Neuronal stem cell (in vitro differentiated cells): ENCODE measurements around the gene TTC23.

Source experiments
- DNase-seq: peaks from one replicate; pipeline ENCODE4 v3.0.0-alpha.2; 2013; ENCODE audit warnings: low spot score
- H2AFZ ChIP-seq: one replicate; pipeline ENCODE4 v1.6.1; 2013; ENCODE audit warnings: mild to moderate bottlenecking, low read length, inconsistent platforms
- H2AK5ac ChIP-seq: 2 replicates; pipeline ENCODE4 v1.6.1; 2013; ENCODE audit warnings: low read depth, mild to moderate bottlenecking, inconsistent platforms, low read length, moderate library complexity, mixed read lengths
- H2BK120ac ChIP-seq: 2 replicates; pipeline ENCODE4 v1.6.1; 2013; ENCODE audit warnings: low read depth, mild to moderate bottlenecking, inconsistent platforms, low read length, moderate library complexity, mixed read lengths
- H2BK12ac ChIP-seq: one replicate; pipeline ENCODE4 v1.6.1; 2013; ENCODE audit warnings: low read length, inconsistent platforms
- H2BK15ac ChIP-seq: 2 replicates; pipeline ENCODE4 v1.6.1; 2013; ENCODE audit warnings: mild to moderate bottlenecking, low read length, inconsistent platforms, mixed read lengths
- H2BK5ac ChIP-seq: one replicate; pipeline ENCODE4 v1.6.1; 2013; ENCODE audit warnings: inconsistent platforms, mild to moderate bottlenecking, low read length, moderate library complexity
- H3K14ac ChIP-seq: one replicate; pipeline ENCODE4 v1.6.1; 2013; ENCODE audit warnings: low read length, inconsistent platforms
- H3K18ac ChIP-seq: 2 replicates; pipeline ENCODE4 v1.6.1; 2013; ENCODE audit warnings: low read length, inconsistent platforms
- H3K23ac ChIP-seq: 2 replicates; pipeline ENCODE4 v1.6.1; 2013; ENCODE audit warnings: low read depth, mild to moderate bottlenecking, mixed read lengths, low read length, inconsistent platforms; ENCODE audit not compliant: poor library complexity
- H3K27ac ChIP-seq: replicated peaks from 3 replicates; pipeline ENCODE4 v1.5.1; 2013; ENCODE audit warnings: low read length, inconsistent platforms
- H3K27me3 ChIP-seq, 3 experiments: 2 replicates each; pipeline ENCODE4 v1.6.1; 2013; ENCODE audit warnings: low read length in 3 of 3, mild to moderate bottlenecking in 2 of 3, inconsistent platforms in 1 of 3, low read depth in 1 of 3, mixed read lengths in 1 of 3, moderate library complexity in 1 of 3; ENCODE audit not compliant: control insufficient read depth in 3 of 3, insufficient read depth in 3 of 3
- H3K36me3 ChIP-seq, 2 donors: replicated peaks in 1 of 2; 2 replicates each; pipeline ENCODE4 v1.6.1; 2013; ENCODE audit warnings: low read length in 2 of 2; ENCODE audit not compliant: control insufficient read depth in 2 of 2, insufficient read depth in 2 of 2
- H3K4ac ChIP-seq: 2 replicates; pipeline ENCODE4 v1.6.1; 2013; ENCODE audit warnings: inconsistent platforms, mild to moderate bottlenecking, low read length, moderate library complexity
- H3K4me1 ChIP-seq, 2 donors: 1 replicate in 1 of 2; 2 replicates in 1 of 2; pipeline ENCODE4 v1.6.1; 2013; ENCODE audit warnings: low read length in 2 of 2, low read depth in 1 of 2; ENCODE audit not compliant: control insufficient read depth in 2 of 2, insufficient read depth in 1 of 2
- H3K4me2 ChIP-seq: one replicate; pipeline ENCODE4 v1.6.1; 2013; ENCODE audit warnings: mild to moderate bottlenecking, low read length, inconsistent platforms; ENCODE audit not compliant: insufficient read depth, poor library complexity, severe bottlenecking
- H3K4me3 ChIP-seq, 2 donors: 2 replicates each; pipeline ENCODE4 v1.5.1; 2013; ENCODE audit warnings: low read length in 2 of 2, mild to moderate bottlenecking in 2 of 2, inconsistent platforms in 1 of 2, moderate library complexity in 1 of 2
- H3K79me1 ChIP-seq: one replicate; pipeline ENCODE4 v1.6.1; 2013; ENCODE audit warnings: low read depth, mild to moderate bottlenecking, inconsistent platforms, low read length, moderate library complexity
- H3K9ac ChIP-seq: one replicate; pipeline ENCODE4 v1.6.1; 2013; ENCODE audit warnings: mild to moderate bottlenecking, low read depth, low read length, inconsistent platforms; ENCODE audit not compliant: poor library complexity
- H3K9me3 ChIP-seq, 2 donors: replicated peaks in 1 of 2; 2 replicates each; pipeline versions ENCODE3 to v1.6.1; 2013; ENCODE audit warnings: low read length in 2 of 2, mild to moderate bottlenecking in 2 of 2, inconsistent platforms in 1 of 2, low read depth in 1 of 2, mixed read lengths in 1 of 2, moderate library complexity in 1 of 2; ENCODE audit not compliant: control insufficient read depth in 2 of 2, insufficient read depth in 1 of 2
- H4K8ac ChIP-seq: one replicate; pipeline ENCODE4 v1.6.1; 2013; ENCODE audit warnings: low read depth, mild to moderate bottlenecking, inconsistent platforms, low read length, moderate library complexity
- H4K91ac ChIP-seq: one replicate; pipeline ENCODE4 v1.6.1; 2013; ENCODE audit warnings: low read length, low read depth, mild to moderate bottlenecking, inconsistent platforms; ENCODE audit not compliant: poor library complexity
- WGBS, 2 donors: extraction: QIAGEN DNeasy Blood & Tissue Kit; methylation state at CpG; one replicate each; pipeline ENCODE4 v1.1.7; 2013; ENCODE audit warnings: missing lambda C conversion rate in 2 of 2, mixed read lengths in 1 of 2; ENCODE audit not compliant: insufficient read length in 2 of 2, insufficient replicate concordance in 1 of 2; ENCODE audit errors: extremely low coverage in 2 of 2; 5-methylcytosine and 5-hydroxymethylcytosine counted together

TTC23 gene

GRCh38 chr15:99123713-99124451, 125.5 kb downstream of the TTC23 start:
- Histone ChIP-seq H2AFZ (peak overlapping the region; percentile 84), H4K8ac (no peak overlapping the region), H2BK5ac (peak overlapping the region; percentile 54), H3K4me1 (peaks cover 24 to 32% of the 10 kb centered on the region in 2 donors), H3K27me3 (no peaks in the 10 kb centered on the region), H3K4me2 (peak overlapping the region; percentile 13), H2BK12ac (no peak overlapping the region), H3K36me3 (peaks cover 1 to 32% of the 10 kb centered on the region in 2 donors), H3K23ac (no peak overlapping the region), H2BK15ac (no peak overlapping the region), H2BK120ac (peak overlapping the region; percentile 10), H3K4me3 (no peak overlapping the region), H2AK5ac (peak overlapping the region; percentile 70), H3K4ac (no peak overlapping the region), H3K27ac (peak overlapping the region; percentile 80), H3K9me3 (no peaks in the 10 kb centered on the region), H3K9ac (no peak overlapping the region), H3K18ac (peak overlapping the region; percentile 93), H4K91ac (no peak overlapping the region), H3K14ac (no peak overlapping the region), H3K79me1 (no peaks in the 10 kb centered on the region)
- WGBS, 2 donors: no CpG with 5 or more reads among the region's 20 CpGs
- peak; percentile 63 for DNase-seq

- peak overlapping the region; percentile 93 for H3K18ac ChIP-seq
- peak overlapping the region; percentile 64 for H2BK12ac ChIP-seq
- no peaks in the 10 kb centered on the region for H3K27me3 ChIP-seq
- H3K9me3 ChIP-seq: no peaks in the 10 kb centered on the region
- peak overlapping the region; percentile 70 for H2AK5ac ChIP-seq
- H3K4ac ChIP-seq: no peak overlapping the region
- DNase-seq: no peak
- H3K23ac ChIP-seq: no peak overlapping the region
- H3K36me3 ChIP-seq: peaks cover 0 to 31% of the 10 kb centered on the region in 2 donors
- peak overlapping the region; percentile 80 for H3K27ac ChIP-seq
- H2BK5ac ChIP-seq: peak overlapping the region; percentile 54
- no peak overlapping the region for H3K4me3 ChIP-seq
- peaks cover 24 to 32% of the 10 kb centered on the region in 2 donors for H3K4me1 ChIP-seq
- H3K4me2 ChIP-seq: no peak overlapping the region
- H2BK120ac ChIP-seq: no peak overlapping the region
- no peak overlapping the region for H4K91ac ChIP-seq
- H3K14ac ChIP-seq: no peak overlapping the region
- H4K8ac ChIP-seq: no peak overlapping the region
- no peak overlapping the region for H3K9ac ChIP-seq
- no CpG with 5 or more reads among the region's 22 CpGs for WGBS, 2 donors
- H3K79me1 ChIP-seq: no peaks in the 10 kb centered on the region
- no peak overlapping the region for H2BK15ac ChIP-seq
- H2AFZ ChIP-seq: peak overlapping the region; percentile 84
These were observed 126.3 kb downstream of the TTC23 start for GRCh38 chr15:99122831-99123712.

- no peak overlapping the region for H4K8ac ChIP-seq
- H2AK5ac ChIP-seq: no peak overlapping the region
- H2BK15ac ChIP-seq: no peak overlapping the region
- no peak overlapping the region for H3K27ac ChIP-seq
- no peak overlapping the region for H3K4me2 ChIP-seq
- H3K36me3 ChIP-seq: peaks cover 0 to 25% of the 10 kb centered on the region in 2 donors
- H3K9me3 ChIP-seq: no peaks in the 10 kb centered on the region
- H3K79me1 ChIP-seq: no peaks in the 10 kb centered on the region
- H2AFZ ChIP-seq: no peak overlapping the region
- no peak overlapping the region for H3K18ac ChIP-seq
- no peak overlapping the region for H3K23ac ChIP-seq
- H4K91ac ChIP-seq: no peak overlapping the region
- H2BK5ac ChIP-seq: no peak overlapping the region
- H3K4ac ChIP-seq: no peak overlapping the region
- H3K9ac ChIP-seq: no peak overlapping the region
- H2BK120ac ChIP-seq: no peak overlapping the region
- H3K4me1 ChIP-seq: peaks cover 24 to 30% of the 10 kb centered on the region in 2 donors
- no CpG with 5 or more reads among the region's 8 CpGs for WGBS, 2 donors
- no peak overlapping the region for H2BK12ac ChIP-seq
- no peaks in the 10 kb centered on the region for H3K27me3 ChIP-seq
- H3K14ac ChIP-seq: no peak overlapping the region
- no peak for DNase-seq
- no peak overlapping the region for H3K4me3 ChIP-seq
These were observed 127.5 kb downstream of the TTC23 start for GRCh38 chr15:99121691-99122410.
